IMR-90 (cell line): ENCODE measurements around the gene EML4. TPM values are rescaled to one million over a fixed set of nuclear protein-coding genes. Genes with fewer than 3 reads are reported as not detected.

Source experiments
- ATAC-seq: fragments of 200-7000 bp; cut with Tn5 transposase; 2 replicates; pipeline ENCODE4 v1.9.1; 2020; ENCODE audit warnings: low read depth, mild to moderate bottlenecking, moderate library complexity
- BruUV-seq: library from RNA; stranded (reverse); fragments of 400-500 nt; replicated peaks from 2 replicates; lab custom pipeline; 2021; lab: Mats Ljungman, UMichigan
- CTCF ChIA-PET: fragments of 300-600 bp; formaldehyde crosslinking; extraction: SDS; loops from one replicate; lab custom pipeline; 2021; ENCODE audit warnings: antibody characterized with exemption; lab: Yijun Ruan, JAX
- POLR2A ChIA-PET: fragments of 300-600 bp; sonication (Branson Sonifier 250); formaldehyde crosslinking; loops from one replicate; lab custom pipeline; 2022; ENCODE audit warnings: antibody characterized with exemption; ENCODE audit not compliant: unreplicated experiment; lab: Charles Lee
- DNase-seq: peaks from one replicate; pipeline ENCODE4 v3.0.0; 2013
- H2AFZ ChIP-seq: replicated peaks from 2 replicates; pipeline ENCODE3; 2013; ENCODE audit warnings: low read length, mild to moderate bottlenecking; ENCODE audit not compliant: poor library complexity
- H2AK5ac ChIP-seq: 2 replicates; pipeline ENCODE4 v1.6.1; 2013; ENCODE audit warnings: low read depth, low read length, inconsistent platforms
- H2AK9ac ChIP-seq: replicated peaks from 2 replicates; pipeline ENCODE3; 2013; ENCODE audit warnings: mild to moderate bottlenecking, low read depth, low read length, moderate library complexity; ENCODE audit not compliant: poor library complexity
- H2BK120ac ChIP-seq: 2 replicates; pipeline ENCODE4 v1.6.1; 2013; ENCODE audit warnings: low read depth, low read length, inconsistent platforms
- H2BK15ac ChIP-seq: 3 replicates; pipeline ENCODE4 v1.6.1; 2013; ENCODE audit warnings: low read depth, low read length, inconsistent platforms
- H2BK20ac ChIP-seq: 2 replicates; pipeline ENCODE4 v1.6.1; 2013; ENCODE audit warnings: low read depth, mild to moderate bottlenecking, inconsistent platforms, low read length, moderate library complexity
- H2BK5ac ChIP-seq: 2 replicates; pipeline ENCODE4 v1.6.1; 2013; ENCODE audit warnings: mild to moderate bottlenecking, low read depth, low read length, inconsistent platforms; ENCODE audit not compliant: poor library complexity, severe bottlenecking
- H3K14ac ChIP-seq: replicated peaks from 2 replicates; pipeline ENCODE4 v1.6.1; 2013; ENCODE audit warnings: low read depth, low read length, inconsistent platforms
- H3K18ac ChIP-seq: 2 replicates; pipeline ENCODE4 v1.6.1; 2013; ENCODE audit warnings: low read depth, low read length, control low read depth
- H3K23ac ChIP-seq: 2 replicates; pipeline ENCODE4 v1.6.1; 2013; ENCODE audit warnings: low read depth, low read length, inconsistent platforms
- H3K27ac ChIP-seq: 2 replicates; pipeline ENCODE4 v1.5.1; 2013; ENCODE audit warnings: mild to moderate bottlenecking, control low read depth, low read length; ENCODE audit not compliant: insufficient read depth
- H3K27me3 ChIP-seq: 2 replicates; pipeline ENCODE4 v1.6.1; 2013; ENCODE audit warnings: low read length; ENCODE audit not compliant: control insufficient read depth, insufficient read depth
- H3K36me3 ChIP-seq: 2 replicates; pipeline ENCODE4 v1.6.1; 2013; ENCODE audit warnings: low read length, mixed read lengths; ENCODE audit not compliant: control insufficient read depth, insufficient read depth
- H3K4ac ChIP-seq: 2 replicates; pipeline ENCODE4 v1.6.1; 2013; ENCODE audit warnings: low read depth, low read length, inconsistent platforms
- H3K4me1 ChIP-seq: 2 replicates; pipeline ENCODE4 v1.6.1; 2013; ENCODE audit warnings: low read length, mixed read lengths; ENCODE audit not compliant: control insufficient read depth, insufficient read depth
- H3K4me2 ChIP-seq: 2 replicates; pipeline ENCODE4 v1.6.1; 2013; ENCODE audit warnings: low read depth, mild to moderate bottlenecking, control low read depth, low read length, moderate library complexity
- H3K4me3 ChIP-seq: 2 replicates; pipeline ENCODE4 v1.5.1; 2013; ENCODE audit warnings: low read depth, mild to moderate bottlenecking, control low read depth, low read length, moderate library complexity; ENCODE audit not compliant: insufficient read depth
- H3K56ac ChIP-seq: 2 replicates; pipeline ENCODE4 v1.6.1; 2013; ENCODE audit warnings: low read length, inconsistent platforms; ENCODE audit not compliant: insufficient read depth; ENCODE audit errors: extremely low read depth
- H3K79me1 ChIP-seq, 2 experiments: 2 replicates each; pipeline ENCODE4 v1.6.1; 2013; ENCODE audit warnings: low read length in 2 of 2, inconsistent platforms in 1 of 2, low read depth in 1 of 2
- H3K9ac ChIP-seq: 2 replicates; pipeline ENCODE4 v1.6.1; 2013; ENCODE audit warnings: low read depth, low read length, control low read depth
- H3K9me1 ChIP-seq: 2 replicates; pipeline ENCODE4 v1.6.1; 2013; ENCODE audit warnings: low read length, inconsistent platforms; ENCODE audit not compliant: insufficient read depth
- H3K9me3 ChIP-seq: 2 replicates; pipeline ENCODE4 v1.6.1; 2013; ENCODE audit warnings: low read length; ENCODE audit not compliant: control insufficient read depth, insufficient read depth
- H4K20me1 ChIP-seq: 2 replicates; pipeline ENCODE4 v1.6.1; 2013; ENCODE audit warnings: low read length, inconsistent platforms; ENCODE audit not compliant: insufficient read depth
- H4K5ac ChIP-seq: 2 replicates; pipeline ENCODE4 v1.6.1; 2013; ENCODE audit warnings: mild to moderate bottlenecking, low read depth, low read length, control low read depth
- H4K8ac ChIP-seq, 2 experiments: 2 replicates each; pipeline ENCODE4 v1.6.1; 2013; ENCODE audit warnings: low read depth in 2 of 2, low read length in 2 of 2, control low read depth in 1 of 2, inconsistent platforms in 1 of 2
- H4K91ac ChIP-seq: 2 replicates; pipeline ENCODE4 v1.6.1; 2013; ENCODE audit warnings: low read depth, low read length, inconsistent platforms; ENCODE audit not compliant: insufficient read depth
- BHLHE40 ChIP-seq: fragments of 150-350 bp; IDR thresholded peaks from 2 replicates; pipeline ENCODE4 v1.6.1; 2016; ENCODE audit warnings: mild to moderate bottlenecking, low read depth, low read length
- CEBPB ChIP-seq: IDR thresholded peaks from 2 replicates; pipeline ENCODE4 v1.6.1; 2012; ENCODE audit warnings: low read depth, low read length, improper control_type of control experiment
- CHD1 ChIP-seq: IDR thresholded peaks from 2 replicates; pipeline ENCODE4 v1.6.1; 2012; ENCODE audit warnings: low read depth, low read length, improper control_type of control experiment
- CTCF ChIP-seq: conservative IDR thresholded peaks from 2 replicates; pipeline ENCODE4 v1.5.1; 2012; ENCODE audit warnings: mild to moderate bottlenecking, low read depth, low read length, improper control_type of control experiment
- FOS ChIP-seq: fragments of 150-350 bp; IDR thresholded peaks from 2 replicates; pipeline ENCODE4 v1.6.1; 2016; ENCODE audit warnings: low read depth, low read length
- MAFK ChIP-seq: IDR thresholded peaks from 2 replicates; pipeline ENCODE4 v1.6.1; 2012; ENCODE audit warnings: low read depth, low read length, improper control_type of control experiment
- MAZ ChIP-seq: IDR thresholded peaks from 2 replicates; pipeline ENCODE4 v1.6.1; 2012; ENCODE audit warnings: low read depth, mild to moderate bottlenecking, low read length, improper control_type of control experiment, moderate library complexity, borderline replicate concordance
- MXI1 ChIP-seq: IDR thresholded peaks from 2 replicates; pipeline ENCODE4 v1.6.1; 2012; ENCODE audit warnings: low read depth, mild to moderate bottlenecking, low read length, moderate library complexity, borderline replicate concordance
- NFE2L2 ChIP-seq: fragments of 150-350 bp; IDR thresholded peaks from 2 replicates; pipeline ENCODE4 v1.6.1; 2016; ENCODE audit warnings: low read depth, mild to moderate bottlenecking, low read length
- POLR2A ChIP-seq: IDR thresholded peaks from 2 replicates; pipeline ENCODE4 v1.6.1; 2012; ENCODE audit warnings: mild to moderate bottlenecking, low read depth, low read length
- RAD21 ChIP-seq: IDR thresholded peaks from 2 replicates; pipeline ENCODE4 v1.6.1; 2012; ENCODE audit warnings: low read length, improper control_type of control experiment
- RCOR1 ChIP-seq: IDR thresholded peaks from 2 replicates; pipeline ENCODE4 v1.6.1; 2012; ENCODE audit warnings: mild to moderate bottlenecking, low read length, improper control_type of control experiment; ENCODE audit not compliant: insufficient replicate concordance
- RFX5 ChIP-seq: IDR thresholded peaks from 2 replicates; pipeline ENCODE4 v1.8.0; 2012; ENCODE audit warnings: low read depth, mild to moderate bottlenecking, low read length, moderate library complexity
- SMC3 ChIP-seq: fragments of 150-350 bp; IDR thresholded peaks from 2 replicates; pipeline ENCODE4 v1.6.1; 2016; ENCODE audit warnings: low read depth, mild to moderate bottlenecking, antibody characterized with exemption, low read length, moderate library complexity
- WGBS, 2 experiments: methylation state at CpG; one replicate each; pipeline versions ENCODE4 v1.1.5 to v1.1.7; 2013; ENCODE audit warnings: missing lambda C conversion rate in 2 of 2; ENCODE audit not compliant: insufficient read length in 1 of 2; ENCODE audit errors: extremely low coverage in 2 of 2; 5-methylcytosine and 5-hydroxymethylcytosine counted together
- dilution Hi-C: fragments of 300-500 bp; cut with HindIII; formaldehyde crosslinking; loops from one replicate; pipeline ENCODE4 v1.14.3; 2018; ENCODE audit warnings: low sequenced_read_pairs; ENCODE audit not compliant: unreplicated experiment
- in situ Hi-C: fragments of 300-500 bp; cut with MboI; formaldehyde crosslinking; loops from 3 replicates; pipeline ENCODE4 v1.14.3; 2019; ENCODE audit warnings: low sequenced_read_pairs, inconsistent platforms, mixed read lengths
- intact Hi-C: fragments of 100-400 bp; cut with micrococcal nuclease; formaldehyde crosslinking; loops from 2 replicates; pipeline ENCODE4 v1.10.0; 2022
- polyA plus RNA-seq, 3 experiments: library from polyadenylated mRNA; depleted of rRNA; stranded (reverse); fragments of >200 nt; gene quantifications; 2 replicates each; pipeline ENCODE4 v1.2.3, GENCODE V29; 2012; ENCODE audit warnings: low replicate concordance in 1 of 3
- total RNA-seq: library from RNA; depleted of rRNA; stranded (reverse); fragments of >200 nt; gene quantifications from 2 replicates; pipeline ENCODE4 v1.2.3, GENCODE V29; 2012
- TF ChIP-seq, protein P1 (sequence below): fragments of 150-350 bp; IDR thresholded peaks from 2 replicates; pipeline ENCODE4 v1.6.1; 2017; ENCODE audit warnings: mild to moderate bottlenecking, antibody characterized with exemption, low read length, low read depth
- TF ChIP-seq, protein P2 (sequence below): fragments of 150-350 bp; IDR thresholded peaks from 2 replicates; pipeline ENCODE4 v1.6.1; 2016; ENCODE audit warnings: low read depth, mild to moderate bottlenecking, low read length, moderate library complexity, borderline replicate concordance

EML4 gene
- total and polyA plus RNA-seq, 2 of the 4 experiments (the other 2 are of a cell fraction) = 29.7 to 73.7 TPM

- no TSS peak for BruUV-seq
- Histone ChIP-seq H3K9me1 (peaks cover 15% of the 10 kb centered on the region), H3K36me3 (no peaks in the 10 kb centered on the region), H2AK9ac (no peak overlapping the region), H2BK5ac (peak overlapping the region; percentile 84), H3K4me2 (no peak overlapping the region), H3K4me3 (no peak overlapping the region), H3K4ac (peak overlapping the region; percentile 60), H4K91ac (peak overlapping the region; percentile 41; the same call in 1 of the 2 replicates), H2BK20ac (peak overlapping the region; percentile 82), H3K4me1 (peaks cover 28% of the 10 kb centered on the region), H3K79me1 (no peaks in the 10 kb centered on the region), H4K5ac (peak overlapping the region; percentile 79), H2AK5ac (peak overlapping the region; percentile 50; the same call in 1 of the 2 replicates), H3K9ac (no peak overlapping the region), H3K27ac (peak overlapping the region; percentile 37; the same call in 1 of the 2 replicates), H3K56ac (no peak overlapping the region), H3K14ac (peak overlapping the region; percentile 48), H2AFZ (no peak overlapping the region), H2BK120ac (peak overlapping the region; percentile 73), H3K27me3 (no peaks in the 10 kb centered on the region), H3K9me3 (peaks cover 3% of the 10 kb centered on the region; the same call in 1 of the 2 replicates), H3K23ac (no peak overlapping the region), H4K8ac (peak overlapping the region in 1 of 2 experiments; percentile 29; a peak in 1 of 4 replicates), H3K18ac (peak overlapping the region; percentile 83), H2BK15ac (peak overlapping the region; percentile 66; the same call in 1 of the 3 replicates), H4K20me1 (no peaks in the 10 kb centered on the region)
- DNase-seq = no peak
- WGBS, 2 experiments = no CpG with 5 or more reads among the region's 3 CpGs
- CTCF ChIA-PET = interaction anchor here (0.6 to 1.1 kb wide), 5 partner anchors 11 to 1726 kb away, joined by 3 to 4 read pairs (median 3); no protein-coding TSS in a partner anchor
- no peak for ATAC-seq
- intact Hi-C loops (no loop called here), dilution Hi-C loops (no loop called here), in situ Hi-C loops (no loop called here)
- no peak for TF ChIP-seq MAZ
- no peak for TF ChIP-seq CEBPB
- no peak for TF ChIP-seq NFE2L2
- TF ChIP-seq SMC3 = no peak
- no peak for TF ChIP-seq BHLHE40
- TF ChIP-seq RCOR1 = no peak
- TF ChIP-seq RAD21 = no peak
- TF ChIP-seq, protein P1, sequence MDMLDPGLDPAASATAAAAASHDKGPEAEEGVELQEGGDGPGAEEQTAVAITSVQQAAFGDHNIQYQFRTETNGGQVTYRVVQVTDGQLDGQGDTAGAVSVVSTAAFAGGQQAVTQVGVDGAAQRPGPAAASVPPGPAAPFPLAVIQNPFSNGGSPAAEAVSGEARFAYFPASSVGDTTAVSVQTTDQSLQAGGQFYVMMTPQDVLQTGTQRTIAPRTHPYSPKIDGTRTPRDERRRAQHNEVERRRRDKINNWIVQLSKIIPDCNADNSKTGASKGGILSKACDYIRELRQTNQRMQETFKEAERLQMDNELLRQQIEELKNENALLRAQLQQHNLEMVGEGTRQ = no peak
- no peak for TF ChIP-seq MXI1
- no peak for TF ChIP-seq FOS
- no peak for TF ChIP-seq CHD1
- TF ChIP-seq MAFK = no peak
- TF ChIP-seq CTCF = no peak
- no peak for TF ChIP-seq RFX5
- TF ChIP-seq POLR2A = no peak
- TF ChIP-seq, protein P2, sequence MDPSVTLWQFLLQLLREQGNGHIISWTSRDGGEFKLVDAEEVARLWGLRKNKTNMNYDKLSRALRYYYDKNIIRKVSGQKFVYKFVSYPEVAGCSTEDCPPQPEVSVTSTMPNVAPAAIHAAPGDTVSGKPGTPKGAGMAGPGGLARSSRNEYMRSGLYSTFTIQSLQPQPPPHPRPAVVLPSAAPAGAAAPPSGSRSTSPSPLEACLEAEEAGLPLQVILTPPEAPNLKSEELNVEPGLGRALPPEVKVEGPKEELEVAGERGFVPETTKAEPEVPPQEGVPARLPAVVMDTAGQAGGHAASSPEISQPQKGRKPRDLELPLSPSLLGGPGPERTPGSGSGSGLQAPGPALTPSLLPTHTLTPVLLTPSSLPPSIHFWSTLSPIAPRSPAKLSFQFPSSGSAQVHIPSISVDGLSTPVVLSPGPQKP = no peak
- POLR2A ChIA-PET = no interaction called here
These were observed 30.1 kb upstream of the EML4 start for GRCh38 chr2:42139101-42139500.
